Ascending aorta (tissue), 2 donors: Measurements from ENCODE around the gene FKBP7. TPM values are rescaled to one million over a fixed set of nuclear protein-coding genes. Genes with fewer than 3 reads are reported as not detected.

Experiments used
- DNase-seq, 2 donors: peaks; one replicate each; pipeline ENCODE4 v3.0.0-alpha.2; 2019; ENCODE audit warnings: low spot score in 2 of 2
- H3K27ac ChIP-seq, 2 donors: fragments of 200-600 bp; sonication (generic); one replicate each; pipeline ENCODE4 v1.5.1; 2016 to 2017; ENCODE audit warnings: mild to moderate bottlenecking in 1 of 2
- H3K27me3 ChIP-seq: fragments of 200-600 bp; sonication (generic); one replicate; pipeline ENCODE4 v1.5.1; 2017
- H3K36me3 ChIP-seq, 2 donors: fragments of 200-600 bp; sonication (generic); one replicate each; pipeline ENCODE4 v1.5.1; 2016
- H3K4me1 ChIP-seq, 2 donors: fragments of 200-600 bp; sonication (generic); one replicate each; pipeline ENCODE4 v1.5.1; 2016 to 2017; ENCODE audit warnings: mild to moderate bottlenecking in 1 of 2
- H3K4me3 ChIP-seq, 2 donors: fragments of 200-600 bp; sonication (generic); one replicate each; pipeline ENCODE4 v1.5.1; 2016 to 2017; ENCODE audit warnings: mild to moderate bottlenecking in 1 of 2
- H3K9me3 ChIP-seq, 2 donors: fragments of 200-600 bp; sonication (generic); one replicate each; pipeline ENCODE4 v1.5.1; 2016
- intact Hi-C: fragments of 100-400 bp; cut with DNase I; formaldehyde crosslinking; loops from one replicate; pipeline ENCODE4 v1.15.1; 2023
- total RNA-seq: library from RNA; depleted of rRNA; stranded (reverse); fragments of >200 nt; gene quantifications from one replicate; pipeline ENCODE4 v1.1.0, GENCODE V29; 2016
- TF ChIP-seq, protein P1 (sequence below), 3 experiments: fragments of 200-600 bp in 2 of 3; fragments of 450-650 bp in 1 of 3; sonication (generic) in 2 of 3; IDR thresholded peaks; one replicate each; pipeline ENCODE4 v1.5.1; 2016 to 2019; ENCODE audit warnings: antibody characterized with exemption in 3 of 3, mild to moderate bottlenecking in 1 of 3, moderate library complexity in 1 of 3

Gene FKBP7
- total RNA-seq, 1 donor from 2014 or later, result 7.7 TPM

DNA sequence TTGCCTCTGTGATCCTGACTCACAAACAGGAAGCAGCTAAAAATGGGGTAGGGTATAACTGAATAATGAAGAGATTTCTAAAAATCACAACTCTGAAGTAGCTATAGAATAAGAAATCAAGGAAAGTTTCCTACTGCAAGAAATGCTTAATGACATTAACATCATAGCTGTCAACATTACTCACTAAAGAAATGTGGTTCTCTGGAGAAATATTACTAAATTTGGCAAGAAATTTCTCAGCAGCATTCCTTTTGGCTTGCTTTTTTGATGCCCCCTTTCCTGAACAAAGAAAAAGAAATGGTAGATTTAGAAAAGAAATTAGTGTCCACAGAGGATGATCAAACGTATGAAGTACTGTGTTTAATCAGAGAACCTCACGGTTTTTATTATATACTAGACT is 37.0 kb downstream of the FKBP7 start:
- Histone ChIP-seq H3K9me3 (no peaks in the 10 kb centered on the region), H3K4me1 (no peaks in the 10 kb centered on the region), H3K4me3 (no peak overlapping the region), H3K27me3 (no peaks in the 10 kb centered on the region), H3K27ac (peak overlapping the region; percentile 43 to 59), H3K36me3 (peaks cover 37 to 81% of the 10 kb centered on the region in 2 donors)
- DNase-seq, result no peak
- intact Hi-C loops, result no loop called here
- TF ChIP-seq, protein P1, sequence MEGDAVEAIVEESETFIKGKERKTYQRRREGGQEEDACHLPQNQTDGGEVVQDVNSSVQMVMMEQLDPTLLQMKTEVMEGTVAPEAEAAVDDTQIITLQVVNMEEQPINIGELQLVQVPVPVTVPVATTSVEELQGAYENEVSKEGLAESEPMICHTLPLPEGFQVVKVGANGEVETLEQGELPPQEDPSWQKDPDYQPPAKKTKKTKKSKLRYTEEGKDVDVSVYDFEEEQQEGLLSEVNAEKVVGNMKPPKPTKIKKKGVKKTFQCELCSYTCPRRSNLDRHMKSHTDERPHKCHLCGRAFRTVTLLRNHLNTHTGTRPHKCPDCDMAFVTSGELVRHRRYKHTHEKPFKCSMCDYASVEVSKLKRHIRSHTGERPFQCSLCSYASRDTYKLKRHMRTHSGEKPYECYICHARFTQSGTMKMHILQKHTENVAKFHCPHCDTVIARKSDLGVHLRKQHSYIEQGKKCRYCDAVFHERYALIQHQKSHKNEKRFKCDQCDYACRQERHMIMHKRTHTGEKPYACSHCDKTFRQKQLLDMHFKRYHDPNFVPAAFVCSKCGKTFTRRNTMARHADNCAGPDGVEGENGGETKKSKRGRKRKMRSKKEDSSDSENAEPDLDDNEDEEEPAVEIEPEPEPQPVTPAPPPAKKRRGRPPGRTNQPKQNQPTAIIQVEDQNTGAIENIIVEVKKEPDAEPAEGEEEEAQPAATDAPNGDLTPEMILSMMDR (IDR thresholded peaks at IDR 0.05), result no peak

DNA sequence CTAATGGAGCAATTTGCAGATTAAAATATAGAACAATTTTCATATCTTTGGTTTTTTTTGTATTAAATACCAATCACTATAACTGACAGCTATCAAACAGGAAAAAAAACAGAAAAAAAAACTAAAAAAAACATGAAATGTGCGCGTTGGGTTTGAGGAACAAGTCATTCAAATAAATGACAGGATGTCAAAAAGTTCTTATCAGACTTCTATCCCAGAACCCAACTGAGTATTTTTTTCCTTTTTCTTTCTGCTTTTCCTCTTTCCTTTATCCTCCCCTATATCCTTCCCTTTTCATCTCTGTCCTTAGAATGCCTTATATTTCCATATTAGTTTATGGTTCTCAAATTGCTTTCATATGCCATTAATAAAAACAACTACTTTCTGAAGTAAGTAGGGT is 41.7 kb downstream of the FKBP7 start:
- no peak for DNase-seq
- Histone ChIP-seq H3K27me3 (no peaks in the 10 kb centered on the region), H3K4me1 (no peaks in the 10 kb centered on the region), H3K9me3 (no peaks in the 10 kb centered on the region), H3K4me3 (no peak overlapping the region), H3K36me3 (peaks cover 46 to 82% of the 10 kb centered on the region in 2 donors), H3K27ac (no peak overlapping the region)
- TF ChIP-seq, protein P1 (IDR thresholded peaks at IDR 0.05), result no peak
- intact Hi-C loops, result no loop called here

GRCh38 chr2:178429336-178429735 is 49.1 kb downstream of the FKBP7 start:
- DNase-seq, result no peak
- intact Hi-C loops, result no loop called here
- Histone ChIP-seq H3K36me3 (peaks cover 58 to 60% of the 10 kb centered on the region in 2 donors), H3K4me1 (no peaks in the 10 kb centered on the region), H3K4me3 (no peak overlapping the region), H3K27ac (no peak overlapping the region), H3K27me3 (no peaks in the 10 kb centered on the region), H3K9me3 (no peaks in the 10 kb centered on the region)
- TF ChIP-seq, protein P1 (IDR thresholded peaks at IDR 0.05), result no peak

DNA sequence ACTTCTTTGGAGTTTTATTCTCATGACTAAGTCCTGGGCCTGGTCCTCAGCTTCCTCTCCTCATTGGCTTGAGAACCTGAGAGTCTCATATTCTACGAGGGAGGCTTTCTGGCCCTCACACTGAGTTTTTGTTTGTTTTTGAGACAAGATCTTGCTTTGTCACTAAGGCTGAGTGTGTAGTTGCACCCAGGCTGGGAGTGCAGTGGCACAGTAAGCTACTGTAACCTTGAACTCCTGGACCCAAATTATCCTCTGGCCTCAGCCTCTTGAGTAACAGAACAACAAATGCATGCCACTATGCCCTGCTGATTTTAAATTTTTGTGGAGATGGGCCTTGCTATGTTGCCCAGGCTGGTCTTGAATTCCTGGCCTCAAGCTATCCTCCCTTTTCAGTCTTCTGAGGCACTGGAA is 50.0 kb downstream of the FKBP7 start:
- no peaks in the 10 kb centered on the region for H3K9me3 ChIP-seq
- TF ChIP-seq, protein P1 (IDR thresholded peaks at IDR 0.05), result no peak
- H3K27ac ChIP-seq, result no peak overlapping the region
- intact Hi-C loops, result no loop called here
- no peak overlapping the region for H3K4me3 ChIP-seq
- no peak for DNase-seq
- peaks cover 49 to 51% of the 10 kb centered on the region in 2 donors for H3K36me3 ChIP-seq
- H3K27me3 ChIP-seq, result no peaks in the 10 kb centered on the region
- no peaks in the 10 kb centered on the region for H3K4me1 ChIP-seq

GRCh38 chr2:178427458-178427857 is 50.9 kb downstream of the FKBP7 start:
- intact Hi-C loops, result no loop called here
- H3K4me3 ChIP-seq, result no peak overlapping the region
- no peak overlapping the region for H3K27ac ChIP-seq
- no peaks in the 10 kb centered on the region for H3K9me3 ChIP-seq
- TF ChIP-seq, protein P1 (IDR thresholded peaks at IDR 0.05), result no peak
- H3K36me3 ChIP-seq, result peaks cover 41 to 43% of the 10 kb centered on the region in 2 donors
- no peaks in the 10 kb centered on the region for H3K4me1 ChIP-seq
- DNase-seq, result no peak
- H3K27me3 ChIP-seq, result no peaks in the 10 kb centered on the region

DNA sequence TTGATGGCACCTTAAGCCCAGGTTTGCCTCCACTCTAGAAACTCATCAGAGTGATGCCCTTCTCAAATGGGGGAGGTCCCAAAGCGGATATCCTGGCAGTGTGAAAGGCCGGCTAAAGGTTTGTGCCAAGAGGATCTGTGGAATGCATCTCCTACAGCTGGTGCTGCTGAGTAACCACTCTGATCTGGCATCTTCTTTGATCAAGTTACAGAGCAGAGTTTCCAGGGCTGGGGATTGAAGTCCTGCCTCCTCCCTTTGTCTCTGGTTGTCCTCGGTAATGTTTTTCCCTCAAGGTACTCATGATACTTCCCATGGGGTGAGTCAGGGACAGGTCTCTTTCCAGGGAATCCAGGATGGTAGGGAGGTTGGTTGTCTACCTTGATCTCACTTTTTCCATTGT is 52.0 kb downstream of the FKBP7 start:
- H3K27ac ChIP-seq, result no peak overlapping the region
- H3K9me3 ChIP-seq, result no peaks in the 10 kb centered on the region
- no peak overlapping the region for H3K4me3 ChIP-seq
- no peaks in the 10 kb centered on the region for H3K27me3 ChIP-seq
- H3K4me1 ChIP-seq, result no peaks in the 10 kb centered on the region
- peaks cover 33% of the 10 kb centered on the region in 2 donors for H3K36me3 ChIP-seq
- intact Hi-C loops, result no loop called here
- DNase-seq, result no peak
- TF ChIP-seq, protein P1 (IDR thresholded peaks at IDR 0.05), result no peak
